Astrocyte (in vitro differentiated cells and primary cell): ENCODE results near the gene ST8SIA2. TPM values are rescaled to one million over a fixed set of nuclear protein-coding genes. Genes with fewer than 3 reads are reported as not detected.

Experiments used
- DNase-seq: peaks from one replicate; pipeline ENCODE4 v3.0.0-alpha.2; 2010; ENCODE audit warnings: low read depth
- FAIRE-seq: peaks from 2 replicates; lab custom pipeline; 2011; peaks lifted over from hg19 to GRCh38; lab: Jason Lieb, UNC
- H2AFZ ChIP-seq: 2 replicates; pipeline ENCODE4 v1.6.0; 2012; ENCODE audit warnings: low read depth, low read length, inconsistent platforms
- H3K27ac ChIP-seq: 2 replicates; pipeline ENCODE4 v1.5.1; 2011; ENCODE audit warnings: low read depth, low read length, inconsistent platforms
- H3K27me3 ChIP-seq: 2 replicates; pipeline ENCODE4 v1.6.0; 2011; ENCODE audit warnings: low read length, inconsistent platforms; ENCODE audit not compliant: insufficient read depth
- H3K36me3 ChIP-seq: 2 replicates; pipeline ENCODE4 v1.5.1; 2011; ENCODE audit warnings: low read length, inconsistent platforms; ENCODE audit not compliant: insufficient read depth
- H3K4me1 ChIP-seq: 2 replicates; pipeline ENCODE4 v1.5.1; 2011; ENCODE audit warnings: low read length, inconsistent platforms; ENCODE audit not compliant: insufficient read depth
- H3K4me2 ChIP-seq: 2 replicates; pipeline ENCODE4 v1.6.0; 2012; ENCODE audit warnings: low read length, inconsistent platforms
- H3K4me3 ChIP-seq: 2 replicates; pipeline ENCODE4 v1.5.1; 2011; ENCODE audit warnings: low read depth, mild to moderate bottlenecking, low read length, inconsistent platforms; ENCODE audit not compliant: insufficient read depth
- H3K79me2 ChIP-seq: 2 replicates; pipeline ENCODE4 v1.6.0; 2012; ENCODE audit warnings: mild to moderate bottlenecking, low read length, inconsistent platforms; ENCODE audit not compliant: insufficient read depth
- H3K9ac ChIP-seq: 2 replicates; pipeline ENCODE4 v1.6.0; 2012; ENCODE audit warnings: mild to moderate bottlenecking, low read length, inconsistent platforms
- H3K9me3 ChIP-seq: 2 replicates; pipeline ENCODE4 v1.5.1; 2012; ENCODE audit warnings: low read depth, mild to moderate bottlenecking, low read length, inconsistent platforms; ENCODE audit not compliant: insufficient read depth
- H4K20me1 ChIP-seq: 2 replicates; pipeline ENCODE4 v1.6.0; 2012; ENCODE audit warnings: low read length, inconsistent platforms; ENCODE audit not compliant: insufficient read depth
- H3K27ac Mint-ChIP-seq: one replicate; pipeline ENCODE4 v1.8.0; 2021; ENCODE audit warnings: mild to moderate bottlenecking, mixed read lengths; ENCODE audit not compliant: unreplicated experiment
- H3K27me3 Mint-ChIP-seq: one replicate; pipeline ENCODE4 v1.8.0; 2021; ENCODE audit warnings: low read depth, mixed read lengths; ENCODE audit not compliant: unreplicated experiment
- H3K36me3 Mint-ChIP-seq: one replicate; pipeline ENCODE4 v1.8.0; 2021; ENCODE audit warnings: low read depth, mixed read lengths; ENCODE audit not compliant: unreplicated experiment
- H3K4me1 Mint-ChIP-seq: one replicate; pipeline ENCODE4 v1.8.0; 2021; ENCODE audit warnings: low read depth, mixed read lengths; ENCODE audit not compliant: unreplicated experiment
- H3K4me3 Mint-ChIP-seq: one replicate; pipeline ENCODE4 v1.8.0; 2021; ENCODE audit warnings: mild to moderate bottlenecking, moderate library complexity, mixed read lengths; ENCODE audit not compliant: unreplicated experiment
- H3K9me3 Mint-ChIP-seq: one replicate; pipeline ENCODE4 v1.8.0; 2021; ENCODE audit warnings: mild to moderate bottlenecking, mixed read lengths; ENCODE audit not compliant: unreplicated experiment
- EZH2 ChIP-seq: IDR thresholded peaks from 2 replicates; pipeline ENCODE4 v1.6.1; 2012; ENCODE audit warnings: mild to moderate bottlenecking, low read length, inconsistent platforms; ENCODE audit not compliant: insufficient read depth
- total RNA-seq: library from RNA; stranded (reverse); gene quantifications from 2 replicates; pipeline ENCODE4 v1.2.1, GENCODE V29; 2021
- TF ChIP-seq, protein P1 (sequence below): IDR thresholded peaks from 2 replicates; pipeline ENCODE4 v1.5.1; 2011; ENCODE audit warnings: low read depth, mild to moderate bottlenecking, inconsistent platforms, low read length, moderate library complexity; ENCODE audit not compliant: insufficient read depth

The ST8SIA2 gene
- total RNA-seq, 1 donor from 2014 or later = 8.6 TPM

DNA sequence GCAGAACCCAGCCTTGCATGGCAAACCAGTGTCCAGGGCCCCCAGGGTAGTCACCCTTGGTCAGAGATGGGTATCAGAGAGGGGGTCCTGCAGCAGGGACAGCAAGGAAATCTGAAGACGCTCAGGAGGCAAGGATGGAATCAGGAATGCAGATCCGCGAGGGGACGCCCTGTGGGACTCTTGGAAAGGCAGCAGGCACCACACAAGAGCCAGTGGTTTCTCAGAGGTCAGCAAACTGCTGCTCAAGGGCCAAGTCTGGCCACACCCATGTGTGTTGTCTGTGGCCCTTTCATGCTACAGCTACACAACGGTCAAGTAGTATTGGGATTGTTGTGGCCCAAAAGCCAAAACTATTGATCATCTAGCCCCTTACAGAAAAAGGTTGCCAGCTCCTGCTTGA, 69.7 kb downstream of the ST8SIA2 start:
- Mint-ChIP-seq H3K4me1 (peaks cover 27% of the 10 kb centered on the region), H3K4me3 (no peak overlapping the region), H3K27me3 (peaks cover 15% of the 10 kb centered on the region), H3K9me3 (no peaks in the 10 kb centered on the region), H3K27ac (no peak overlapping the region), H3K36me3 (peaks cover 8% of the 10 kb centered on the region)
- Histone ChIP-seq H3K4me2 (no peak overlapping the region), H3K27me3 (no peaks in the 10 kb centered on the region), H3K36me3 (no peaks in the 10 kb centered on the region), H3K9me3 (no peaks in the 10 kb centered on the region), H3K27ac (no peak overlapping the region), H3K4me3 (no peak overlapping the region), H3K9ac (no peak overlapping the region), H4K20me1 (no peaks in the 10 kb centered on the region), H2AFZ (no peak overlapping the region), H3K4me1 (peaks cover 14% of the 10 kb centered on the region), H3K79me2 (no peaks in the 10 kb centered on the region)
- no peak for DNase-seq
- no peak for FAIRE-seq
- TF ChIP-seq, protein P1, sequence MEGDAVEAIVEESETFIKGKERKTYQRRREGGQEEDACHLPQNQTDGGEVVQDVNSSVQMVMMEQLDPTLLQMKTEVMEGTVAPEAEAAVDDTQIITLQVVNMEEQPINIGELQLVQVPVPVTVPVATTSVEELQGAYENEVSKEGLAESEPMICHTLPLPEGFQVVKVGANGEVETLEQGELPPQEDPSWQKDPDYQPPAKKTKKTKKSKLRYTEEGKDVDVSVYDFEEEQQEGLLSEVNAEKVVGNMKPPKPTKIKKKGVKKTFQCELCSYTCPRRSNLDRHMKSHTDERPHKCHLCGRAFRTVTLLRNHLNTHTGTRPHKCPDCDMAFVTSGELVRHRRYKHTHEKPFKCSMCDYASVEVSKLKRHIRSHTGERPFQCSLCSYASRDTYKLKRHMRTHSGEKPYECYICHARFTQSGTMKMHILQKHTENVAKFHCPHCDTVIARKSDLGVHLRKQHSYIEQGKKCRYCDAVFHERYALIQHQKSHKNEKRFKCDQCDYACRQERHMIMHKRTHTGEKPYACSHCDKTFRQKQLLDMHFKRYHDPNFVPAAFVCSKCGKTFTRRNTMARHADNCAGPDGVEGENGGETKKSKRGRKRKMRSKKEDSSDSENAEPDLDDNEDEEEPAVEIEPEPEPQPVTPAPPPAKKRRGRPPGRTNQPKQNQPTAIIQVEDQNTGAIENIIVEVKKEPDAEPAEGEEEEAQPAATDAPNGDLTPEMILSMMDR = no peak
- TF ChIP-seq EZH2 = no peak

DNA sequence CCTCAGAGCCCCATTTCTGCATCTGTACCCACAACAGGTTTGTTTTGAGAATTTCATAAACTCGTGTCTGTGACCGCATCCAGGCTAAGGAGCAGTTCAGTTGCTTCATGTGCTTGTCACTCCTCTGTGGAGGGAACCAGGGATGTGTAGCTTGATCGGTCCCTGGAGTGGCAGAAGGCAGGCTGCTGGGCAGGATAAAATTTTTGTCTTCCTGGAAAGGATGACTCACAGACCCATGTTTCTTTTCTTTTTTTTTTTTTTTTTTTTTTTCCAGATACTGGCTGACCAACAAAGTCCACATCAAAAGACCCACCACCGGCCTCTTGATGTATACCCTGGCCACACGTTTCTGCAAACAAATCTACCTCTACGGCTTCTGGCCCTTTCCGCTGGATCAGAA, 70.1 kb downstream of the ST8SIA2 start:
- Histone ChIP-seq H3K4me3 (no peak overlapping the region), H3K4me2 (no peak overlapping the region), H3K27me3 (no peaks in the 10 kb centered on the region), H3K9me3 (no peaks in the 10 kb centered on the region), H3K36me3 (no peaks in the 10 kb centered on the region), H3K4me1 (peaks cover 11% of the 10 kb centered on the region), H3K79me2 (no peaks in the 10 kb centered on the region), H4K20me1 (no peaks in the 10 kb centered on the region), H2AFZ (no peak overlapping the region), H3K27ac (no peak overlapping the region), H3K9ac (no peak overlapping the region)
- Mint-ChIP-seq H3K36me3 (peaks cover 8% of the 10 kb centered on the region), H3K27ac (no peak overlapping the region), H3K4me1 (peaks cover 27% of the 10 kb centered on the region), H3K27me3 (peaks cover 12% of the 10 kb centered on the region), H3K4me3 (no peak overlapping the region), H3K9me3 (no peaks in the 10 kb centered on the region)
- peak; percentile 17 for FAIRE-seq
- DNase-seq = peak; percentile 32
- TF ChIP-seq, protein P1 = no peak
- TF ChIP-seq EZH2 = no peak

DNA sequence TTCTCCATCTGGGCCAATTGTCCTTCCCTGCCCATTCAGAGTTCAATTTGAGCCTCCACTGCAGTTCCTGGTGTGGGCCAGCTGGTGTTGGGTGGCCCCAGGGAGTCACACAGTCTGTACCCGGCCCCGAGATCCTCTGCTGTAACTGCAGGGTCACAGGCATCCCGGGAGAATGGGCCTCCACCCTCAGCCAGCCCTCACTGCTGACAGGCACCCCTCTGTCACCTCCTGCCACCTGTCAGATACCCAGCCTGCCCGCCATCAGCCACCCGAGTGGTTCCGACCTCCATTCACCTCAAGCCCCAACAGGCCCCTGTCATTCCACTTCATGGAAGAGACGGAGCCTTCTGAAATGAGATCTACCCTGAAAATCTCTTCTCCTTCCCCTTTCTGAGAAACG, 73.2 kb downstream of the ST8SIA2 start:
- Histone ChIP-seq H4K20me1 (no peaks in the 10 kb centered on the region), H3K9me3 (no peaks in the 10 kb centered on the region), H3K27ac (no peak overlapping the region), H3K79me2 (no peaks in the 10 kb centered on the region), H3K27me3 (no peaks in the 10 kb centered on the region), H3K4me1 (peaks cover 10% of the 10 kb centered on the region), H3K4me3 (no peak overlapping the region), H3K9ac (no peak overlapping the region), H2AFZ (no peak overlapping the region), H3K4me2 (no peak overlapping the region), H3K36me3 (no peaks in the 10 kb centered on the region)
- H3K4me1 Mint-ChIP-seq = peaks cover 20% of the 10 kb centered on the region
- DNase-seq (no peak), FAIRE-seq (no peak)
- no peak for TF ChIP-seq EZH2
- TF ChIP-seq, protein P1 = no peak
- H3K4me3 Mint-ChIP-seq = no peak overlapping the region
- no peak overlapping the region for H3K27ac Mint-ChIP-seq
- H3K27me3 Mint-ChIP-seq = peaks cover 10% of the 10 kb centered on the region
- peaks cover 5% of the 10 kb centered on the region for H3K36me3 Mint-ChIP-seq
- H3K9me3 Mint-ChIP-seq = no peaks in the 10 kb centered on the region
